Measurements from ENCODE around the gene NDFIP2.
A peak's percentile ranks its signal among the peaks of the same experiment; 100 is the strongest.

Gene NDFIP2

DNA sequence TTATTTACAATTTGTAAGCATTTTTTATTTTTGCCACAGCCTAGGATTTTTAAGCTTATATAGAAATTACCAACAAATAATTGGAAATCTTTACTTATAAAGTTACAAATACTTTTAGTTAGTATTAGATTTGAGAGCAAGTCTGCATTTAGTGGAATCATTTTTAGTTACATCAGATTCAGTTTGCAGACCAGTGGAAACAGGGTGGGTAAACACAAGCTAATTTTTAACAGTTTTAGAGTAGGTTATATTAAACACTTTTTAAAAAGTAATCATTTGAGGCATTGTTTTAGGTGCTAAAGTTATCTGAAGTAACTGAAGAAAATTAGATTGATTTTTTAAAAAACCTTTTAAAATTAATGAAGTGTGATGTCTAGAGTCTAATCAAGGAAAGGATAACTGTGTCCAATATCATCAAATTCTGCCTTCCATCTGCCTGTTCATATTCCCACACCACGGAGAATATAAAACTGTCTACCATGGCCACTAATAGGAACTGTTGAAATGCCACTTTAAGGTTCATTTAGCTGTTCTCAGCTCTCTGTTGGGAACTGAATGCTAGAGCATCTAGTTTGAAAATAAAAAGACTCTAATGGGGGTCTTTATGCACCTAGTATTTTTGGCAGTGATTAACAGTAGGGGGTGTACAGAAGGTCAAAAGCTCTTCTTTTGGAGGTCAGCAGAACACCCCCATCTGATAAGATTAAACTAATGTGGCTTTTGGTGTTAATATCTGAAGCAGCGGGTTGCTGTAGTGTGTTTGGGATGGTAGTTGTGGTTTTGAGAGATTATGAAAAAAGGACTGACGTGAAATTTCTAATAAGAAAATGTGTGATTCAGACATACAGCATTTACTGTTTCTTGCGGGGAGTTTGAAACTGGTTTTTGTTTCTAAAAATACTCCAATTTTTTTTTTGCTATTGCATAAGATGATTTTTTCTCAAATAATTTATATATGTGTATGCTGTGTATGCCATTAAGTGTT is 66.5 kb downstream of the NDFIP2 start:
- no peak overlapping the region for H3K4me3 ChIP-seq (ENCODE audit: low read length, poor library complexity, severe bottlenecking)
- H4K20me1 ChIP-seq (ENCODE audit: insufficient read depth, low read length, poor library complexity, severe bottlenecking), result no peaks in the 10 kb centered on the region
- H3K27me3 ChIP-seq (ENCODE audit: insufficient read depth, low read length, poor library complexity, severe bottlenecking), result no peaks in the 10 kb centered on the region
- TF ChIP-seq, protein P1, sequence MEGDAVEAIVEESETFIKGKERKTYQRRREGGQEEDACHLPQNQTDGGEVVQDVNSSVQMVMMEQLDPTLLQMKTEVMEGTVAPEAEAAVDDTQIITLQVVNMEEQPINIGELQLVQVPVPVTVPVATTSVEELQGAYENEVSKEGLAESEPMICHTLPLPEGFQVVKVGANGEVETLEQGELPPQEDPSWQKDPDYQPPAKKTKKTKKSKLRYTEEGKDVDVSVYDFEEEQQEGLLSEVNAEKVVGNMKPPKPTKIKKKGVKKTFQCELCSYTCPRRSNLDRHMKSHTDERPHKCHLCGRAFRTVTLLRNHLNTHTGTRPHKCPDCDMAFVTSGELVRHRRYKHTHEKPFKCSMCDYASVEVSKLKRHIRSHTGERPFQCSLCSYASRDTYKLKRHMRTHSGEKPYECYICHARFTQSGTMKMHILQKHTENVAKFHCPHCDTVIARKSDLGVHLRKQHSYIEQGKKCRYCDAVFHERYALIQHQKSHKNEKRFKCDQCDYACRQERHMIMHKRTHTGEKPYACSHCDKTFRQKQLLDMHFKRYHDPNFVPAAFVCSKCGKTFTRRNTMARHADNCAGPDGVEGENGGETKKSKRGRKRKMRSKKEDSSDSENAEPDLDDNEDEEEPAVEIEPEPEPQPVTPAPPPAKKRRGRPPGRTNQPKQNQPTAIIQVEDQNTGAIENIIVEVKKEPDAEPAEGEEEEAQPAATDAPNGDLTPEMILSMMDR (conservative IDR thresholded peaks at IDR 0.05; ENCODE audit: low read length), result no peak
- no peak for TF ChIP-seq EZH2phosphoT487 (IDR thresholded peaks at IDR 0.05; ENCODE audit: borderline replicate concordance)
- H3K9ac ChIP-seq (ENCODE audit: low read depth, low read length, poor library complexity, severe bottlenecking), result no peak overlapping the region
- no peaks in the 10 kb centered on the region for H3K79me2 ChIP-seq (ENCODE audit: insufficient read depth, low read length)
- H2AFZ ChIP-seq (ENCODE audit: low read length), result no peak overlapping the region
- H3K9me3 ChIP-seq (ENCODE audit: insufficient read depth, low read depth, low read length), result no peaks in the 10 kb centered on the region
- H3K9me2 ChIP-seq (replicated peaks; ENCODE audit: low read depth, low read length), result no peaks in the 10 kb centered on the region
- no peaks in the 10 kb centered on the region for H3K4me1 ChIP-seq (ENCODE audit: insufficient read depth, low read length, poor library complexity, severe bottlenecking)
- H3K4me2 ChIP-seq (ENCODE audit: low read depth, low read length, poor library complexity, severe bottlenecking), result no peak overlapping the region
- no peaks in the 10 kb centered on the region for H3F3A ChIP-seq (ENCODE audit: low read depth)
- no peaks in the 10 kb centered on the region for H3K36me3 ChIP-seq (ENCODE audit: insufficient read depth, low read length)

DNA sequence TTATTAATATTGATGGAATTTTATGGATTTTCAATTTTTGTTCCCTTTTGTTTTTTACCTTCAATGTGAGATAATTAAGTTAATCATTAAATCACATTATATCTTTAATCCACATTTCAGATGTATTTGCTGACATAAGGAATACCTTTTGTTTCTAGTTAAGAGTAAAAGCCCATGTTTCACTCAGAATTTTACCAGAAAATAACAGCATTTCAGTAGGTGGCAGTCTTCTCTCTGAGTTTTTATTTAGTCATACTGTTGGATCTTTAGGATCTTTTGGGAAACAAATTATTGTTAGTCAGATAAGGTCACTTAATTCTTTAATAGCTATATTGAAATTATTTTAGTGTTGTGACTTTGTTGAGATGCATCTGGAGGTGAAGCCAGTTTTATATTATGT is 67.9 kb downstream of the NDFIP2 start:
- Histone ChIP-seq H3K4me1 (ENCODE audit: insufficient read depth, low read length, poor library complexity, severe bottlenecking) (no peaks in the 10 kb centered on the region), H3K9me3 (ENCODE audit: insufficient read depth, low read depth, low read length) (no peaks in the 10 kb centered on the region), H3K9ac (ENCODE audit: low read depth, low read length, poor library complexity, severe bottlenecking) (no peak overlapping the region), H3K4me3 (ENCODE audit: low read length, poor library complexity, severe bottlenecking) (no peak overlapping the region), H3K4me2 (ENCODE audit: low read depth, low read length, poor library complexity, severe bottlenecking) (no peak overlapping the region), H3K27me3 (ENCODE audit: insufficient read depth, low read length, poor library complexity, severe bottlenecking) (no peaks in the 10 kb centered on the region), H3K9me2 (replicated peaks; ENCODE audit: low read depth, low read length) (no peaks in the 10 kb centered on the region), H3K36me3 (ENCODE audit: insufficient read depth, low read length) (no peaks in the 10 kb centered on the region), H4K20me1 (ENCODE audit: insufficient read depth, low read length, poor library complexity, severe bottlenecking) (no peaks in the 10 kb centered on the region), H3K79me2 (ENCODE audit: insufficient read depth, low read length) (no peaks in the 10 kb centered on the region), H2AFZ (ENCODE audit: low read length) (no peak overlapping the region), H3F3A (ENCODE audit: low read depth) (no peaks in the 10 kb centered on the region)
- TF ChIP-seq, protein P1 (conservative IDR thresholded peaks at IDR 0.05; ENCODE audit: low read length), result peak; percentile 75
- no peak for TF ChIP-seq EZH2phosphoT487 (IDR thresholded peaks at IDR 0.05; ENCODE audit: borderline replicate concordance)

DNA sequence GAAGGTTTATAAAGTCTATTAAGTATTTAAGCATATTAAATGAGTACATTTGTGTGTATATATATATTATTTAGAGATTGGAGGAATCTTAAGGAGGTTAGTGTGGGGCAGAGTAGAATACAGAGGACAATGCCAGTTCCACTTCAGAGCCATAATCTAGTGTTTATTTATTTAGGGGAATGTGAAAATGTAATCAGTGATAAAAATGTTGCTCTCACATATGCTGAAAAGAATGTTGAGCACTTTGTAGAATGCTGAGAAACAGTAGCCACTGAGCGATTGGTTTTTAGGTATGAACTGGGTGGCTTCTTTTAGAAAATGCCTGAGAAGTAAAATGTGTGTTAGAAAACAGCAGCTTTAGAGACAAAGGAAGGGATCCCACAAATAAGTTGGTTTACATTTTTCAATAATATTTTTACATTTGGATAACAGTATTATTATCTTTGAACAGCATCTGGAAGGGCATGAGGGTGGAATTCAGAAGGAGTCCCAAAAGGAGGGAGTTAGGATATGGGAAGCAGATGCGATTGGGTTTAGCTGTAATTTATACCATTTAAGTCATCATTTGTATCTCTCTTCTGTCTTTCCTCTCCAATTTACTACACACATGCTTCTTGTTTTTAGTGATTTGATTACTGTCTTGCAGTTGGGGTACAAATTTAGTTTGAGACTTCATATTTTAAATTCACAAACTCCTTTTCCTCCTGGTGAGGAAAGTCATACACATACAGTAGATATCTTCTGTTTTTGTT is 68.6 kb downstream of the NDFIP2 start:
- Histone ChIP-seq H4K20me1 (ENCODE audit: insufficient read depth, low read length, poor library complexity, severe bottlenecking) (no peaks in the 10 kb centered on the region), H3K27me3 (ENCODE audit: insufficient read depth, low read length, poor library complexity, severe bottlenecking) (no peaks in the 10 kb centered on the region)

More for the DNA sequence above, 68.6 kb downstream of the NDFIP2 start:
- no peaks in the 10 kb centered on the region for H3K9me2 ChIP-seq (replicated peaks; ENCODE audit: low read depth, low read length)
- H3K4me2 ChIP-seq (ENCODE audit: low read depth, low read length, poor library complexity, severe bottlenecking), result no peak overlapping the region
- no peaks in the 10 kb centered on the region for H3F3A ChIP-seq (ENCODE audit: low read depth)
- no peaks in the 10 kb centered on the region for H3K79me2 ChIP-seq (ENCODE audit: insufficient read depth, low read length)
- no peaks in the 10 kb centered on the region for H3K36me3 ChIP-seq (ENCODE audit: insufficient read depth, low read length)
- no peak overlapping the region for H3K9ac ChIP-seq (ENCODE audit: low read depth, low read length, poor library complexity, severe bottlenecking)
- TF ChIP-seq EZH2phosphoT487 (IDR thresholded peaks at IDR 0.05; ENCODE audit: borderline replicate concordance), result no peak
- TF ChIP-seq, protein P1 (conservative IDR thresholded peaks at IDR 0.05; ENCODE audit: low read length), result no peak
- no peaks in the 10 kb centered on the region for H3K4me1 ChIP-seq (ENCODE audit: insufficient read depth, low read length, poor library complexity, severe bottlenecking)
- H2AFZ ChIP-seq (ENCODE audit: low read length), result peak overlapping the region; percentile 31
- no peak overlapping the region for H3K4me3 ChIP-seq (ENCODE audit: low read length, poor library complexity, severe bottlenecking)
- H3K9me3 ChIP-seq (ENCODE audit: insufficient read depth, low read depth, low read length), result no peaks in the 10 kb centered on the region

Measured in Loucy (cell line).